Measurements from ENCODE around the gene CAMK2B. TPM values are rescaled to one million over a fixed set of nuclear protein-coding genes. Genes with fewer than 3 reads are reported as not detected.

Gene CAMK2B
- total and polyA plus RNA-seq, 4 experiments from 2014 or later: not detected

- peaks cover 0 to under 1% of the 10 kb centered on the region in 2 donors for H3K36me3 Mint-ChIP-seq
- Histone ChIP-seq H3K4me3 (ENCODE audit: low read length in 2 of 2) (no peak overlapping the region), H3K36me3 (ENCODE audit: insufficient read depth, low read length) (no peaks in the 10 kb centered on the region), H3K4me1 (ENCODE audit: insufficient read depth, low read length) (no peaks in the 10 kb centered on the region), H3K27ac (ENCODE audit: low read depth, low read length) (no peak overlapping the region), H3K27me3 (ENCODE audit: insufficient read depth, low read length) (no peaks in the 10 kb centered on the region), H3K9me3 (ENCODE audit: control insufficient read depth in 1 of 2, low read length in 2 of 2) (no peaks in the 10 kb centered on the region)
- ChIA-PET POLR2A (ENCODE audit: partially characterized antibody) (interaction anchor here (1.2 kb wide), 1 partner anchor 93 kb away, joined by 4 read pairs; no protein-coding TSS in a partner anchor), CTCF (ENCODE audit: partially characterized antibody) (interaction anchor here (1.0 to 1.1 kb wide), 2 partner anchors 8 to 61 kb away, joined by 3 read pairs; no protein-coding TSS in a partner anchor)
- H3K4me1 Mint-ChIP-seq: peaks cover 0 to 13% (median 11%) of the 10 kb centered on the region in 4 donors
- peaks cover 10 to 12% of the 10 kb centered on the region in 2 donors for H3K27me3 Mint-ChIP-seq
- intact Hi-C loops (cut with micrococcal nuclease): no loop called here
- H3K4me3 Mint-ChIP-seq: no peak overlapping the region
- peaks cover 0 to 16% (median 7%) of the 10 kb centered on the region in 8 donors for H3K9me3 Mint-ChIP-seq
- no peak for DNase-seq
- H3K27ac Mint-ChIP-seq: no peak overlapping the region
These were observed 42.2 kb upstream of the CAMK2B start for GRCh38 chr7:44367475-44368043.

- no peak overlapping the region for H3K27ac Mint-ChIP-seq
- peaks cover 0 to 13% (median 9%) of the 10 kb centered on the region in 4 donors for H3K4me1 Mint-ChIP-seq
- DNase-seq: no peak
- Histone ChIP-seq H3K27ac (ENCODE audit: low read depth, low read length) (no peak overlapping the region), H3K4me3 (ENCODE audit: low read length in 2 of 2) (no peak overlapping the region), H3K36me3 (ENCODE audit: insufficient read depth, low read length) (no peaks in the 10 kb centered on the region), H3K4me1 (ENCODE audit: insufficient read depth, low read length) (no peaks in the 10 kb centered on the region), H3K9me3 (ENCODE audit: control insufficient read depth in 1 of 2, low read length in 2 of 2) (no peaks in the 10 kb centered on the region), H3K27me3 (ENCODE audit: insufficient read depth, low read length) (no peaks in the 10 kb centered on the region)
- peaks cover 0 to 19% (median 9%) of the 10 kb centered on the region in 8 donors for H3K9me3 Mint-ChIP-seq
- H3K4me3 Mint-ChIP-seq: no peak overlapping the region
- intact Hi-C loops (cut with micrococcal nuclease): no loop called here
- H3K36me3 Mint-ChIP-seq: peaks cover 0 to 1% of the 10 kb centered on the region in 2 donors
- H3K27me3 Mint-ChIP-seq: peaks cover 11 to 15% of the 10 kb centered on the region in 2 donors
- CTCF ChIA-PET (ENCODE audit: partially characterized antibody): interaction anchor here (1.1 kb wide), 1 partner anchor 8 kb away, joined by 3 read pairs; no protein-coding TSS in a partner anchor
- POLR2A ChIA-PET (ENCODE audit: partially characterized antibody): interaction anchor here (1.2 kb wide), 1 partner anchor 94 kb away, joined by 4 read pairs; no protein-coding TSS in a partner anchor
These were observed 41.6 kb upstream of the CAMK2B start for GRCh38 chr7:44366986-44367385.

- Histone ChIP-seq H3K9me3 (ENCODE audit: control insufficient read depth in 1 of 2, low read length in 2 of 2) (no peaks in the 10 kb centered on the region), H3K4me3 (ENCODE audit: low read length in 2 of 2) (no peak overlapping the region), H3K4me1 (ENCODE audit: insufficient read depth, low read length) (no peaks in the 10 kb centered on the region), H3K27me3 (ENCODE audit: insufficient read depth, low read length) (no peaks in the 10 kb centered on the region), H3K36me3 (ENCODE audit: insufficient read depth, low read length) (no peaks in the 10 kb centered on the region), H3K27ac (ENCODE audit: low read depth, low read length) (no peak overlapping the region)
- ChIA-PET CTCF (ENCODE audit: partially characterized antibody) (no interaction called here), POLR2A (ENCODE audit: partially characterized antibody) (no interaction called here)
- no peak for DNase-seq
- H3K4me3 Mint-ChIP-seq: no peak overlapping the region
- H3K36me3 Mint-ChIP-seq: no peaks in the 10 kb centered on the region
- H3K4me1 Mint-ChIP-seq: no peaks in the 10 kb centered on the region
- intact Hi-C loops (cut with micrococcal nuclease): no loop called here
- no peak overlapping the region for H3K27ac Mint-ChIP-seq
- peaks cover 2 to 39% (median 30%) of the 10 kb centered on the region in 8 donors for H3K9me3 Mint-ChIP-seq
- peaks cover 26 to 34% of the 10 kb centered on the region in 2 donors for H3K27me3 Mint-ChIP-seq
These were observed 28.3 kb upstream of the CAMK2B start for GRCh38 chr7:44353668-44354067.

- no peaks in the 10 kb centered on the region for H3K27me3 ChIP-seq (ENCODE audit: insufficient read depth, low read length)
- no peak overlapping the region for H3K27ac ChIP-seq (ENCODE audit: low read depth, low read length)
- no peaks in the 10 kb centered on the region for H3K9me3 ChIP-seq (ENCODE audit: control insufficient read depth in 1 of 2, low read length in 2 of 2)
- no peak for DNase-seq
- peaks cover 2 to 28% (median 20%) of the 10 kb centered on the region in 8 donors for H3K9me3 Mint-ChIP-seq
- H3K4me1 Mint-ChIP-seq: no peaks in the 10 kb centered on the region
- ChIA-PET POLR2A (ENCODE audit: partially characterized antibody) (no interaction called here), CTCF (ENCODE audit: partially characterized antibody) (interaction anchor here (1.2 to 1.6 kb wide), 2 partner anchors 141 to 217 kb away, joined by 4 to 5 read pairs; partner anchors contain the start of gene NUDCD3)
- intact Hi-C loops (cut with micrococcal nuclease): loop anchor here (1.0 kb wide), 1 partner anchor 216 kb away; no protein-coding TSS in a partner anchor
- no peaks in the 10 kb centered on the region for H3K36me3 ChIP-seq (ENCODE audit: insufficient read depth, low read length)
- no peak overlapping the region for H3K27ac Mint-ChIP-seq
- H3K27me3 Mint-ChIP-seq: peaks cover 8 to 13% of the 10 kb centered on the region in 2 donors
- peaks cover 0 to 4% of the 10 kb centered on the region in 2 donors for H3K36me3 Mint-ChIP-seq
- no peak overlapping the region for H3K4me3 Mint-ChIP-seq
- no peak overlapping the region for H3K4me3 ChIP-seq (ENCODE audit: low read length in 2 of 2)
- no peaks in the 10 kb centered on the region for H3K4me1 ChIP-seq (ENCODE audit: insufficient read depth, low read length)
These were observed 23.7 kb upstream of the CAMK2B start for GRCh38 chr7:44348851-44349781.

- no peak overlapping the region for H3K27ac Mint-ChIP-seq
- H3K36me3 ChIP-seq (ENCODE audit: insufficient read depth, low read length): no peaks in the 10 kb centered on the region
These were observed 22.9 kb upstream of the CAMK2B start for GRCh38 chr7:44348300-44348699.

GRCh38 chr7:44347546-44348114 lies 22.2 kb upstream of the CAMK2B start:
- Histone ChIP-seq H3K36me3 (ENCODE audit: insufficient read depth, low read length) (no peaks in the 10 kb centered on the region), H3K27ac (ENCODE audit: low read depth, low read length) (no peak overlapping the region), H3K4me1 (ENCODE audit: insufficient read depth, low read length) (no peaks in the 10 kb centered on the region), H3K9me3 (ENCODE audit: control insufficient read depth in 1 of 2, low read length in 2 of 2) (no peaks in the 10 kb centered on the region), H3K27me3 (ENCODE audit: insufficient read depth, low read length) (no peaks in the 10 kb centered on the region), H3K4me3 (ENCODE audit: low read length in 2 of 2) (no peak overlapping the region)
- intact Hi-C loops (cut with micrococcal nuclease): loop anchor here (1.0 kb wide), 1 partner anchor 218 kb away; no protein-coding TSS in a partner anchor
- POLR2A ChIA-PET (ENCODE audit: partially characterized antibody): no interaction called here
- no peak for DNase-seq
- Mint-ChIP-seq H3K27ac (no peak overlapping the region), H3K36me3 (peaks cover 0 to 4% of the 10 kb centered on the region in 2 donors), H3K4me3 (no peak overlapping the region), H3K4me1 (no peaks in the 10 kb centered on the region), H3K27me3 (peaks cover 5 to 11% of the 10 kb centered on the region in 2 donors), H3K9me3 (peaks cover 0 to 28% (median 15%) of the 10 kb centered on the region in 8 donors)
- CTCF ChIA-PET (ENCODE audit: partially characterized antibody): interaction anchor here (0.9 to 1.6 kb wide), 3 partner anchors 10 to 217 kb away, joined by 3 to 4 read pairs (median 4); partner anchors contain the start of gene NUDCD3

More at GRCh38 chr7:44348300-44348699, 22.9 kb upstream of the CAMK2B start:
- intact Hi-C loops (cut with micrococcal nuclease): loop anchor here (1.0 kb wide), 1 partner anchor 217 kb away; no protein-coding TSS in a partner anchor
- no peak for DNase-seq
- H3K9me3 Mint-ChIP-seq: peaks cover 0 to 23% (median 15%) of the 10 kb centered on the region in 8 donors
- no peak overlapping the region for H3K4me3 Mint-ChIP-seq
- Histone ChIP-seq H3K4me1 (ENCODE audit: insufficient read depth, low read length) (no peaks in the 10 kb centered on the region), H3K27ac (ENCODE audit: low read depth, low read length) (no peak overlapping the region), H3K9me3 (ENCODE audit: control insufficient read depth in 1 of 2, low read length in 2 of 2) (no peaks in the 10 kb centered on the region), H3K27me3 (ENCODE audit: insufficient read depth, low read length) (no peaks in the 10 kb centered on the region), H3K4me3 (ENCODE audit: low read length in 2 of 2) (no peak overlapping the region)
- H3K4me1 Mint-ChIP-seq: no peaks in the 10 kb centered on the region
- POLR2A ChIA-PET (ENCODE audit: partially characterized antibody): no interaction called here
- peaks cover 5 to 11% of the 10 kb centered on the region in 2 donors for H3K27me3 Mint-ChIP-seq
- H3K36me3 Mint-ChIP-seq: peaks cover 0 to 4% of the 10 kb centered on the region in 2 donors
- CTCF ChIA-PET (ENCODE audit: partially characterized antibody): interaction anchor here (1.2 to 1.6 kb wide), 2 partner anchors 142 to 217 kb away, joined by 4 to 5 read pairs; partner anchors contain the start of gene NUDCD3

All from CD4-positive, alpha-beta memory T cell (primary cell).